Ovary (tissue), 9 donors: ENCODE results near the gene EPHB1. TPM values are rescaled to one million over a fixed set of nuclear protein-coding genes. Genes with fewer than 3 reads are reported as not detected.

ENCODE experiments used
- DNase-seq, 5 donors: peaks; one replicate each; pipeline ENCODE4 v3.0.0-alpha.2; 2019 to 2020
- H3K27ac ChIP-seq, 2 donors: fragments of 200-600 bp; one replicate each; pipeline versions ENCODE4 v1.5.1 to v1.8.0; 2019 to 2022
- H3K27me3 ChIP-seq: fragments of 200-600 bp; one replicate; pipeline ENCODE4 v1.8.0; 2022
- H3K36me3 ChIP-seq: fragments of 200-600 bp; sonication (generic); one replicate; pipeline ENCODE4 v1.5.1; 2019
- H3K4me1 ChIP-seq: one replicate; pipeline ENCODE4 v1.8.1; 2013; ENCODE audit warnings: mild to moderate bottlenecking, moderate library complexity; ENCODE audit not compliant: insufficient read depth
- H3K4me3 ChIP-seq: fragments of 200-600 bp; sonication (generic); one replicate; pipeline ENCODE4 v1.5.1; 2017
- H3K9me3 ChIP-seq, 2 donors: fragments of 200-600 bp in 1 of 2; sonication (generic) in 1 of 2; one replicate each; pipeline versions ENCODE4 v1.5.1 to v1.8.1; 2013 to 2019; ENCODE audit warnings: mild to moderate bottlenecking in 1 of 2, moderate library complexity in 1 of 2
- CTCF ChIP-seq, 3 donors: fragments of 450-650 bp in 2 of 3; fragments of 200-600 bp in 1 of 3; IDR thresholded peaks; one replicate each; pipeline versions ENCODE4 v1.5.1 to v1.8.0; 2016 to 2022; ENCODE audit warnings: antibody characterized with exemption in 3 of 3, mild to moderate bottlenecking in 1 of 3
- EP300 ChIP-seq: sonication (generic); formaldehyde crosslinking; IDR thresholded peaks from one replicate; pipeline ENCODE4 v1.6.1; 2017; ENCODE audit warnings: antibody characterized with exemption
- POLR2A ChIP-seq: fragments of 450-650 bp; IDR thresholded peaks from one replicate; pipeline ENCODE4 v1.6.1; 2017; ENCODE audit warnings: antibody characterized with exemption, mild to moderate bottlenecking, moderate library complexity
- WGBS, 3 donors: extraction: QIAGEN DNeasy Blood & Tissue Kit in 1 of 3; methylation state at CpG; one replicate each; pipeline versions ENCODE4 v1.1.5 to v1.1.7; 2013 to 2017; 5-methylcytosine and 5-hydroxymethylcytosine counted together
- intact Hi-C, 4 donors: fragments of 100-400 bp; cut with DNase I; formaldehyde crosslinking; loops; one replicate each; pipeline versions ENCODE4 v1.11.0 to v1.15.1; 2022 to 2023
- polyA plus RNA-seq, 2 donors: library from polyadenylated mRNA; stranded (reverse); fragments of 200-250 nt in 1 of 2; fragments of 350-450 nt in 1 of 2; fragmentation: Illumina TruSeq in 1 of 2; extraction: RNeasy Lipid Tissue Mini Kit (QIAGEN cat#74804) in 1 of 2; gene quantifications; one replicate each; pipeline ENCODE4 v1.2.3, GENCODE V29; 2013 to 2014
- total RNA-seq, 7 donors: library from RNA; depleted of rRNA in 2 of 7; stranded (reverse); fragments of >200 nt in 2 of 7; fragmentation: NEBNext Ultra II Directional in 3 of 7; extraction: Animal tissue kit (Norgen Biotek cat#: 25700) in 3 of 7; gene quantifications; one replicate each; pipeline versions ENCODE4 v1.1.0 to v1.2.4, GENCODE V29; 2016 to 2023
- donor health status: DM: no; HTN: no; CAD: no; lungs with moderate emphysema.
- donor health status: DM: no; HTN: no; CAD: no.
- donor health status: Bipolar disorder and iron deficiency.
- donor health status: DM: yes; HTN: yes; CAD: no.
- donor health status: DM: no; HTN: no; CAD: no.
- donor health status: DM: yes; HTN: yes; CAD: no.

Gene EPHB1
- total and polyA plus RNA-seq, 9 donors = 0.25 to 2.7 (median 1.0) TPM

GRCh38 chr3:135224815-135225362, 429.8 kb downstream of the EPHB1 start:
- intact Hi-C loops = no loop called here
- Histone ChIP-seq H3K4me1 (no peaks in the 10 kb centered on the region), H3K36me3 (no peaks in the 10 kb centered on the region), H3K27me3 (no peaks in the 10 kb centered on the region), H3K9me3 (no peaks in the 10 kb centered on the region), H3K4me3 (no peak overlapping the region), H3K27ac (no peak overlapping the region)
- DNase-seq = no peak
- TF ChIP-seq EP300 = no peak
- TF ChIP-seq CTCF (IDR thresholded peaks at IDR 0.05) = no peak
- TF ChIP-seq POLR2A = no peak
- WGBS, 3 donors = 42 to 60% (median 49%) methylated on average over 5 of the region's 5 CpGs

GRCh38 chr3:135226057-135226456, 431.0 kb downstream of the EPHB1 start:
- Histone ChIP-seq H3K9me3 (no peaks in the 10 kb centered on the region), H3K27ac (no peak overlapping the region), H3K36me3 (no peaks in the 10 kb centered on the region), H3K4me3 (no peak overlapping the region), H3K4me1 (no peaks in the 10 kb centered on the region), H3K27me3 (no peaks in the 10 kb centered on the region)
- intact Hi-C loops = no loop called here
- no peak for TF ChIP-seq CTCF (IDR thresholded peaks at IDR 0.05)
- TF ChIP-seq EP300 = no peak
- TF ChIP-seq POLR2A = no peak
- DNase-seq = no peak
- 70 to 79% (median 78%) methylated on average over 6 of the region's 6 CpGs for WGBS, 3 donors

- DNase-seq = no peak
Measured at GRCh38 chr3:135228201-135228600, 433.1 kb downstream of the EPHB1 start.

GRCh38 chr3:135229018-135229495, 434.0 kb downstream of the EPHB1 start:
- intact Hi-C loops = no loop called here
- no peak for DNase-seq
- Histone ChIP-seq H3K4me1 (no peaks in the 10 kb centered on the region), H3K9me3 (no peaks in the 10 kb centered on the region), H3K36me3 (no peaks in the 10 kb centered on the region), H3K4me3 (no peak overlapping the region), H3K27ac (no peak overlapping the region), H3K27me3 (no peaks in the 10 kb centered on the region)
- WGBS, 3 donors = 20 to 23% (median 22%) methylated on average over 5 of the region's 5 CpGs
- no peak for TF ChIP-seq EP300
- no peak for TF ChIP-seq POLR2A
- no peak for TF ChIP-seq CTCF (IDR thresholded peaks at IDR 0.05)

More at GRCh38 chr3:135228201-135228600, 433.1 kb downstream of the EPHB1 start:
- Histone ChIP-seq H3K36me3 (no peaks in the 10 kb centered on the region), H3K27ac (no peak overlapping the region), H3K4me3 (no peak overlapping the region), H3K4me1 (no peaks in the 10 kb centered on the region), H3K27me3 (no peaks in the 10 kb centered on the region), H3K9me3 (no peaks in the 10 kb centered on the region)
- whole genome bisulfite sequencing, 3 donors = 72 to 79% (median 78%) methylated on average over 3 of the region's 3 CpGs
- TF ChIP-seq POLR2A (no peak), EP300 (no peak), CTCF (IDR thresholded peaks at IDR 0.05) (no peak)
- intact Hi-C loops = no loop called here
